Measurements from ENCODE around the gene PPFIBP2.

DNA sequence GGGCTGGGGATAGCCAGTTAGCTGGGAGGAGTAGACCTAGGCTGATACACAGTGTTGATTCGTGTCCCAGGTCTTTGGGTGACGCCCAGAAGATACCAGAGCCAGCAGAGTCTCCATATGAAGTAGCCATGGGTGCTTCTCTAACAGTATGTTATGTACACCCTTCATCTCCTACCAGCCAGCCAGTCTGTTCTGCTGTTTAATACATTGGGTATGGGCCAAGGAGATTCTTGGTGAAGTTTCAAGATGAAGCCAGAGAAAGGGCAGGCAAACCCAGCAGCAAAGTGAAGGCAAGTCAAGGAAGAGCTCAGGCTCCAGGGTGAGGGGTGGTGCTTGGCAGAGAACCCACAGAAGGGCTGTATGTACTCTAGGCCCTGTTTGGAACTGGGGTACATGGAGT is 56.4 kb downstream of the PPFIBP2 start:
- TF ChIP-seq, protein P1, sequence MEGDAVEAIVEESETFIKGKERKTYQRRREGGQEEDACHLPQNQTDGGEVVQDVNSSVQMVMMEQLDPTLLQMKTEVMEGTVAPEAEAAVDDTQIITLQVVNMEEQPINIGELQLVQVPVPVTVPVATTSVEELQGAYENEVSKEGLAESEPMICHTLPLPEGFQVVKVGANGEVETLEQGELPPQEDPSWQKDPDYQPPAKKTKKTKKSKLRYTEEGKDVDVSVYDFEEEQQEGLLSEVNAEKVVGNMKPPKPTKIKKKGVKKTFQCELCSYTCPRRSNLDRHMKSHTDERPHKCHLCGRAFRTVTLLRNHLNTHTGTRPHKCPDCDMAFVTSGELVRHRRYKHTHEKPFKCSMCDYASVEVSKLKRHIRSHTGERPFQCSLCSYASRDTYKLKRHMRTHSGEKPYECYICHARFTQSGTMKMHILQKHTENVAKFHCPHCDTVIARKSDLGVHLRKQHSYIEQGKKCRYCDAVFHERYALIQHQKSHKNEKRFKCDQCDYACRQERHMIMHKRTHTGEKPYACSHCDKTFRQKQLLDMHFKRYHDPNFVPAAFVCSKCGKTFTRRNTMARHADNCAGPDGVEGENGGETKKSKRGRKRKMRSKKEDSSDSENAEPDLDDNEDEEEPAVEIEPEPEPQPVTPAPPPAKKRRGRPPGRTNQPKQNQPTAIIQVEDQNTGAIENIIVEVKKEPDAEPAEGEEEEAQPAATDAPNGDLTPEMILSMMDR (IDR thresholded peaks at IDR 0.05), result no peak
- no peak for TF ChIP-seq POLR2A (IDR thresholded peaks at IDR 0.05)

Data from adrenal gland (tissue), 5 donors.